ENCODE data around the gene PPTC7.
"Not testable (repeated sequence)": the region's sequence is repeated elsewhere in the genome, so short reads cannot be mapped to it uniquely, and the experiment has no call there.

Gene PPTC7

GRCh38 chr12:110565894-110566871 is 16.9 kb downstream of the PPTC7 start:
- Histone ChIP-seq H3K27me3 (ENCODE audit: control insufficient read depth, insufficient read depth, low read length) (no peaks in the 10 kb centered on the region), H3K36me3 (ENCODE audit: control insufficient read depth, insufficient read depth, low read length) (no peaks in the 10 kb centered on the region), H3K4me3 (ENCODE audit: low read depth, low read length) (no peak overlapping the region), H3K4me1 (ENCODE audit: control insufficient read depth, insufficient read depth, low read length) (peaks cover 3% of the 10 kb centered on the region), H3K9ac (ENCODE audit: low read depth, low read length) (no peak overlapping the region), H3K9me3 (ENCODE audit: control insufficient read depth, insufficient read depth, low read length) (no peaks in the 10 kb centered on the region)

GRCh38 chr12:110564471-110564991 is 18.6 kb downstream of the PPTC7 start:
- H3K4me3 ChIP-seq (ENCODE audit: low read depth, low read length) = no peak overlapping the region
- H3K4me1 ChIP-seq (ENCODE audit: control insufficient read depth, insufficient read depth, low read length) = peaks cover 3% of the 10 kb centered on the region
- H3K9ac ChIP-seq (ENCODE audit: low read depth, low read length) = no peak overlapping the region
- H3K36me3 ChIP-seq (ENCODE audit: control insufficient read depth, insufficient read depth, low read length) = no peaks in the 10 kb centered on the region
- no peaks in the 10 kb centered on the region for H3K27me3 ChIP-seq (ENCODE audit: control insufficient read depth, insufficient read depth, low read length)
- H3K9me3 ChIP-seq (ENCODE audit: control insufficient read depth, insufficient read depth, low read length) = no peaks in the 10 kb centered on the region

DNA sequence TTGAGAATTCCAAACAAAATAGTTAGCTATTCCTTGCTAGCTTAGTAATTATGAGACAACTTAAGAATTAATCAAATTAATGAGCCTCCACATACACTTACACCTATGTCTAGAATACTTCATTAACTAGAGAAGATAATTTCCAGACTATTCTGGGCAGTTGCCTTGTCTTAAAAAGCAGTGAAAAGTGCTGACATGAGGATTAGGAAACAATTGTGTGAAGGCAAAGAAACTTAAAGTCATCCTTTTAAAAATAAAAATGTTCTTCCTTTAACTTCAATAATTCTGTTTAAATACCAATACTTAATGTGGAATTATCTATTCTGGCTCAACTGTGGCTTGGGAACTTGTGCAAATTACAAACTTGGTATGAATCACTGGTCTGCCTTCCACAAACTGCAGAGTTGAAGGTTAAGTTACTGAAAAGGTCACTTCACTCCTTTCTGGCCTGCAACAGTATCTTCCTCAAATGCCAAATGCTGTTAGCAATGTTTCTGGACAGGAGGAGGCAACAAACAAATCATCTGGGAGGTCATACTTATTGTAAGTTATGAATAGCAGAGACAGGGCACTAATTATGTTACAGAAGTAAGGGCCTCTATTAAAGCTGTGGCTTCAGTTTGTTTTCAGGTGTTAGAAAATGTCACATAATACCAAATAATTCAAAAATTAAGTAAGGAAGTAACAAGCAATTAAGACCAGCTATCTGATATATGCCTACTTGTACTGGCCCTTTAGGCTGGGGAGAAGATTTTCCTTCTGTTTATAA is 19.2 kb downstream of the PPTC7 start:
- peaks cover 3% of the 10 kb centered on the region for H3K4me1 ChIP-seq (ENCODE audit: control insufficient read depth, insufficient read depth, low read length)
- H3K4me3 ChIP-seq (ENCODE audit: low read depth, low read length) = no peak overlapping the region
- no peaks in the 10 kb centered on the region for H3K27me3 ChIP-seq (ENCODE audit: control insufficient read depth, insufficient read depth, low read length)
- H3K9ac ChIP-seq (ENCODE audit: low read depth, low read length) = no peak overlapping the region
- H3K9me3 ChIP-seq (ENCODE audit: control insufficient read depth, insufficient read depth, low read length) = no peaks in the 10 kb centered on the region
- no peaks in the 10 kb centered on the region for H3K36me3 ChIP-seq (ENCODE audit: control insufficient read depth, insufficient read depth, low read length)

DNA sequence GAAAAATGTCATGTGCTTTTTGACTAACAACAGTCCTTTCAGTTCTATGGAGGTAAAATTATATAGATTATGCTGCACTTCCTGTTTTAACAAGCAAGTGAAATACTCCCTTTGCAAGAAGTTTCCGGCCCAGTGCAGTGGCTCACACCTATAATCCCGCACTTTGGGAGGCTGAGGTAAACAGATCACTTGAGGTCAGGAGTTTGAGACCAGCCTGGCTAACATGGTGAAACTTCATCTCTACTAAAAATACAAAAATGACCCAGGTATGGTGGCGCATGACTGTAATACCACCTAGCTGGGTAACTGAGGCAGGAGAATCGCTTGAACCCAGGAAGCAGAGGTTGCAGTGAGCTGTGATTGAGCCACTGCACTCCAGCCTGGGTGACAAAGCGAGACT is 20.7 kb downstream of the PPTC7 start:
- not testable (repeated sequence) for H3K4me3 ChIP-seq (ENCODE audit: low read depth, low read length); H3K4me1 ChIP-seq (ENCODE audit: control insufficient read depth, insufficient read depth, low read length); H3K27me3 ChIP-seq (ENCODE audit: control insufficient read depth, insufficient read depth, low read length)

GRCh38 chr12:110561471-110562201 is 21.5 kb downstream of the PPTC7 start:
- no peak overlapping the region for H3K9ac ChIP-seq (ENCODE audit: low read depth, low read length)

More for the DNA sequence above, 20.7 kb downstream of the PPTC7 start:
- not testable (repeated sequence) for H3K9me3 ChIP-seq (ENCODE audit: control insufficient read depth, insufficient read depth, low read length); H3K9ac ChIP-seq (ENCODE audit: low read depth, low read length); H3K36me3 ChIP-seq (ENCODE audit: control insufficient read depth, insufficient read depth, low read length)

GRCh38 chr12:110560946-110561345 is 22.2 kb downstream of the PPTC7 start:
- H3K4me1 ChIP-seq (ENCODE audit: control insufficient read depth, insufficient read depth, low read length) = no peaks in the 10 kb centered on the region
- no peak overlapping the region for H3K9ac ChIP-seq (ENCODE audit: low read depth, low read length)
- no peaks in the 10 kb centered on the region for H3K27me3 ChIP-seq (ENCODE audit: control insufficient read depth, insufficient read depth, low read length)
- no peak overlapping the region for H3K4me3 ChIP-seq (ENCODE audit: low read depth, low read length)
- H3K36me3 ChIP-seq (ENCODE audit: control insufficient read depth, insufficient read depth, low read length) = no peaks in the 10 kb centered on the region
- no peaks in the 10 kb centered on the region for H3K9me3 ChIP-seq (ENCODE audit: control insufficient read depth, insufficient read depth, low read length)

More at GRCh38 chr12:110561471-110562201, 21.5 kb downstream of the PPTC7 start:
- H3K9me3 ChIP-seq (ENCODE audit: control insufficient read depth, insufficient read depth, low read length) = no peaks in the 10 kb centered on the region
- peaks cover 3% of the 10 kb centered on the region for H3K4me1 ChIP-seq (ENCODE audit: control insufficient read depth, insufficient read depth, low read length)
- H3K27me3 ChIP-seq (ENCODE audit: control insufficient read depth, insufficient read depth, low read length) = no peaks in the 10 kb centered on the region
- H3K4me3 ChIP-seq (ENCODE audit: low read depth, low read length) = no peak overlapping the region
- no peaks in the 10 kb centered on the region for H3K36me3 ChIP-seq (ENCODE audit: control insufficient read depth, insufficient read depth, low read length)

- Histone ChIP-seq H3K36me3 (ENCODE audit: control insufficient read depth, insufficient read depth, low read length) (no peaks in the 10 kb centered on the region), H3K4me1 (ENCODE audit: control insufficient read depth, insufficient read depth, low read length) (no peaks in the 10 kb centered on the region), H3K9me3 (ENCODE audit: control insufficient read depth, insufficient read depth, low read length) (no peaks in the 10 kb centered on the region), H3K9ac (ENCODE audit: low read depth, low read length) (no peak overlapping the region), H3K27me3 (ENCODE audit: control insufficient read depth, insufficient read depth, low read length) (no peaks in the 10 kb centered on the region), H3K4me3 (ENCODE audit: low read depth, low read length) (no peak overlapping the region)
These were observed 23.1 kb downstream of the PPTC7 start for GRCh38 chr12:110560048-110560447.

GRCh38 chr12:110558945-110559344 is 24.2 kb downstream of the PPTC7 start:
- H3K9me3 ChIP-seq (ENCODE audit: control insufficient read depth, insufficient read depth, low read length); H3K4me1 ChIP-seq (ENCODE audit: control insufficient read depth, insufficient read depth, low read length); H3K4me3 ChIP-seq (ENCODE audit: low read depth, low read length); H3K36me3 ChIP-seq (ENCODE audit: control insufficient read depth, insufficient read depth, low read length); H3K27me3 ChIP-seq (ENCODE audit: control insufficient read depth, insufficient read depth, low read length); H3K9ac ChIP-seq (ENCODE audit: low read depth, low read length): not testable (repeated sequence)

DNA sequence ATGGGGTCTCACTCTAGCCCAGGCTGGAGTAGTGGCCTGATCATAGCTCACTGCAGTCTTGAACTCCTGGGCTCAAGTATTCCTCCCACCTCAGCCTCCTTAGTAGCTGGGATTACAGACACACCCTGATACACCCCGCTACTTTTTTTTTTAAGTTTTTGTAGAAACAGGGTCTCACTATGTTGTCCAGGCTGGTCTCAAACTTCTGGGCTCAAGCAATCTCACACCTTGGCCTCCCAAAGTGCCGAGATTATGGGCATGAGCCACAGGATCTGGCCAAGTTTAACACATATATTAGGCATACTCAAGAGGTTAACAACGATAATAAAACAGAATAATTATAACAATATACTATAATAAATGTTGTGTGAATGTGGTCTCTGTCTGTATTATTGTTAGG is 25.8 kb downstream of the PPTC7 start:
- Histone ChIP-seq H3K4me1 (ENCODE audit: control insufficient read depth, insufficient read depth, low read length) (no peaks in the 10 kb centered on the region), H3K9ac (ENCODE audit: low read depth, low read length) (no peak overlapping the region), H3K9me3 (ENCODE audit: control insufficient read depth, insufficient read depth, low read length) (no peaks in the 10 kb centered on the region), H3K27me3 (ENCODE audit: control insufficient read depth, insufficient read depth, low read length) (no peaks in the 10 kb centered on the region), H3K36me3 (ENCODE audit: control insufficient read depth, insufficient read depth, low read length) (no peaks in the 10 kb centered on the region), H3K4me3 (ENCODE audit: low read depth, low read length) (no peak overlapping the region)

GRCh38 chr12:110556705-110557104 is 26.4 kb downstream of the PPTC7 start:
- Histone ChIP-seq H3K27me3 (ENCODE audit: control insufficient read depth, insufficient read depth, low read length) (no peaks in the 10 kb centered on the region), H3K9me3 (ENCODE audit: control insufficient read depth, insufficient read depth, low read length) (no peaks in the 10 kb centered on the region), H3K36me3 (ENCODE audit: control insufficient read depth, insufficient read depth, low read length) (no peaks in the 10 kb centered on the region), H3K4me3 (ENCODE audit: low read depth, low read length) (no peak overlapping the region), H3K9ac (ENCODE audit: low read depth, low read length) (no peak overlapping the region), H3K4me1 (ENCODE audit: control insufficient read depth, insufficient read depth, low read length) (no peaks in the 10 kb centered on the region)
